ENCODE data around the gene NDUFS4.
"Not testable (repeated sequence)": the region's sequence is repeated elsewhere in the genome, so short reads cannot be mapped to it uniquely, and the experiment has no call there.

NDUFS4 gene

DNA sequence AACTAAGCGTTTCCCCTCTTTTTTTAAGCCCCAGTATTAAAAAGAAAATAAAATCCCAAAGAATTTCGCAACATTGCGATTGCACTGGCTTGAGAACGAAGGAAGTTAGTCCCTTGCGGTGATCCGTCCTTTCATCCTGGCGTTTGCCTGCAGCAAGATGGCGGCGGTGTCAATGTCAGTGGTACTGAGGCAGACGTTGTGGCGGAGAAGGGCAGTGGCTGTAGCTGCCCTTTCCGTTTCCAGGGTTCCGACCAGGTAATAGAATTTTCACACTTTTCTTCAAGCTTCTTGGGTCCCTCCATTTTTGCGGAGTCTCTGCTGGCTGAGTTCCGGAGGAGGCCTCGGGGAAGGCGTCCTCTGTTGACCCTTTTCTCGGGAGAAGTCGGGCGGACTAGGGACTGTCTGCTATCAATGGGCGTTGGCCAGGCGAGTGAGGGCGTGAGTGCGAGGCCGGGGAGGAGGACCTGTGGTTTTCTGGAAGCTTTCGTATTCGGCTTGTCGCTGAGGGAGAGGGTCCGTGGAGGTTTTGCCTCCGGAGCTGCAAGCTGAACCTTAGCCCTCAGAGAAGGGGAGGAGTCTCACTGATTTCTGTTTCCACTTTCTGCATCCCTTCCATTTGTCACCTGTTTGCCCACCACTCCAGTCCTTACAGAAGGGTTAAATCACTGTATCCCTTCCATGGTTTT is at the start of gene NDUFS4:
NDUFS4 (plus strand) TSS at position 134 of the 686 bp plus-strand sequence; CDS start at position 158, 24 bp downstream.
- peak; percentile 88 for DNase-seq (ENCODE audit: low spot score)

DNA sequence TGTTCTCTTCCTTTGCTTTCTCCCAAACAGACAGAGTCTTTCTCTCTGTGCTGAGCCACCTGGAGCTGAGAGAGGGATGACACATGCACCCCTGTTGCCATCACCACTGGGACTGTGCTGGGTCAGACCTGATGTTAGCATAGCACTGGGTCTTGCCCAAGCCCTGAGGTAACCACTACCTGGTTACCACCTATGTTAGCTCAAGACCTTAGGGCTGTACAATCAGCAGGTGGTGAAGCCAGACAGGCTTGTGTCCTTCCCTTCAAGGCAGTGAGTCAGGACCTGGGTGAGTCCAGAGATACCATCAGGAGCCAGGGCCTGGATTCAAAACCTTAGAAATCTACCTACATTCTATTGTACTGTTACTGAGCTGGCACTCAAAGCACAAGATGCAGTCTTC is 47.9 kb upstream of the NDUFS4 start:
- no peak for DNase-seq (ENCODE audit: low spot score)

DNA sequence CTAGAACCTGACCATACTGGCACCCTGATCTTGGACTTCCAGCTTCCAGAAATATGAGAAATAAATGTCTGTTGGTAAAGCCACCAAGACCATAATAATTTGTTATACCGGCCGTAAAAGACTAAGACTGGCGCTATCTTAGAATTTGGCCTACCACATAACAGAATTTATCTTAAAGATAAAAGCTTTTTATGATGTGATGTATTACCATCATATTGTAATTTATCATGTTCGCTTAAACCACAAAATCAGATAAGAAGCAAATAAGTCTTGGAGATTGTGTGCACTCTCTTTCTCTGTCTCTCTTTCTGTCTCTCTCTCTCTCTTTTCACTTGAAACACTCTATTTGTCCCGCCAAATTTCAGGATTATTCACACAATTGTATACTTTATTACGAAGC is 44.5 kb upstream of the NDUFS4 start:
- DNase-seq (ENCODE audit: low spot score), result no peak

DNA sequence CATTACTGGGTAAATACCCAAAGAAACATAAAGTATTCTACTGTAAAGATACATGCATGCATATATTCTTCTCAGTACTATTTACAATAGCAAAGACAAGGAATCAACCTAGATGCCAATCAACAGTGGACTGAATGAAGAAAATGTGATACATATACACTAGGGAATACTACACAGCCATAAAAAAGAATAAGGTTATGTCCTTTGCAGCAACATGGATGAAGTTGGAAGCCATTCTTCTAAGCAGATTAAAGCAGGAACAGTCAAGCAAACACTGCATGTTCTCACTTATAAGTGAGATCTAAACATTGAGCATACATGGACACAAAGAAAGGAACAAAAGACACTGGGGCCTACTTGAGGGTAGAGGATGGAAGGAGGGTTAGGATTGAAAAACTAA is 39.6 kb upstream of the NDUFS4 start:
- DNase-seq (ENCODE audit: low spot score), result no peak

DNA sequence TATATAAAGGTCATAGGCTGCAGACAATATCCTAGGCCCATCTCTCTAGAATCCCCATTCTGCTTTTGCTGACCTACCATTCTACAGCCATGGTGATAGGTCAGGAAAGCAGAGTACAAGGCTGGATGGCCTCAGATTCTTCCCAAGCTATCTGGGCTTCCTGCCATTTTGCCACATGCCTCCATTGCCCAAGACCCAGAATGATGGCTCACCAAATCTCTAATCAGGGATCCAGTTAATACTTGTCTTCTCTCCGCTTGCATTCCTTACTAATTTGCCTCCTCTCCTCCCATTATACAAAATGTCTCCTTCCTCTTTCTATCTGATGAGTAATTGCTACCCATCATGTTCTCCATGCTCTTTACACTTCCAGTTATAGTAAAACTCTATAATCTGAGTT is 22.7 kb upstream of the NDUFS4 start:
- no peak for DNase-seq (ENCODE audit: low spot score)

DNA sequence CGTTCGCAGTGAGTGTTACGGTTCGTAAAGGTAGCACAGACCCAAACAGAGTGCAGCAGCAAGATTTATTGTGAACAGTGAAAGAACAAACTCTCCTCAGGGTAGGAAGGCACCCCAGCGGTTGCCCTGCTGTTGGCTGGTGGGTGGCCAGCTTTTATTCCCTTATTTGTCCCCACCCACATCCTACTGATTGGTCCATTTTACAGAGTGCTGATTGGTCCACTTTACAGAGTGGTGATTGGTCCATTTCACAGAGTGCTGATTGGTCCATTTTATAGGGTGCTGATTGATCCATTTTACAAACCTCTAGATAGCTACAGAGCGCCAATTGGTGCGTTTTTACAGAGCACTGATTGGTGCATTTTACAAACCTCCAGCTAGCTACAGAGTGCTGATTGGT is 19.7 kb upstream of the NDUFS4 start:
- not testable (repeated sequence) for DNase-seq (ENCODE audit: low spot score)

DNA sequence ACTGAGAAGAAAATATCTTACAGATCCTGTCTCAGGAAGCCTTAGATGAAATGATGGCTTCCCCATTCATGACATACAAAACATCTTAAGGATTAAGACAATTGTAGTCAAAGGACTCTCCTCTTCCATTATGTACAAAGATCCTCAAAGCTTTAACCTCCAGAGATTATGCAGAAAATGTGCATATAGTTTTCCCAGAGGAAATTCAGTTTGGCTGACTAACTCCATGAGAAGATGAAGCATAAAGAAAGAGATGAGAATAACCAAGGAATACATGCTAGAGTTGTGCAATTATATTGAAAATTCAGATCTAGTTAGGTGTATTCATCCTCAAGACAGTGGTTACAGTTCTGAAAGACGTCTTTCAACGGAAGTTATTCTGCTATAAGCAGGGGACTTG is 18.6 kb upstream of the NDUFS4 start:
- DNase-seq (ENCODE audit: low spot score), result no peak

DNA sequence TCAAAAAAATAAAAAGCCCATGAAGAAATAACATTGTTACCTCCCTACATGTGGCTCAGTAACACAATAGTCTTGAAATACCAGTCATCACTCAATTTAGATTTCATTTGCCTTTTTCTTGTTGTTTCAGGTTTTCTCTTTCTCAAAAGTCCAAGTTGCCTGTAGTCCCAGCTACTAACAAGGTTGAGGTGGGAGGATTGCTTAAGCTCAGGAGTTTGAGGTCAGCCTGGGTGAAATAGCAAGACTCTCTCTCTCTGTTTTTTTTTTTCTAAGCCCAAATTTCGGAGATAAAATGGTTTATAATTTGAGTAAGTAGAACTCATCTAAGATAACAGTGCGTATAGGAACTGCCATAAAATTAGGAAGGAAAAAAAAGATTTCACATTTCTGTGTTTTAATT is 17.5 kb upstream of the NDUFS4 start:
- no peak for DNase-seq (ENCODE audit: low spot score)

DNA sequence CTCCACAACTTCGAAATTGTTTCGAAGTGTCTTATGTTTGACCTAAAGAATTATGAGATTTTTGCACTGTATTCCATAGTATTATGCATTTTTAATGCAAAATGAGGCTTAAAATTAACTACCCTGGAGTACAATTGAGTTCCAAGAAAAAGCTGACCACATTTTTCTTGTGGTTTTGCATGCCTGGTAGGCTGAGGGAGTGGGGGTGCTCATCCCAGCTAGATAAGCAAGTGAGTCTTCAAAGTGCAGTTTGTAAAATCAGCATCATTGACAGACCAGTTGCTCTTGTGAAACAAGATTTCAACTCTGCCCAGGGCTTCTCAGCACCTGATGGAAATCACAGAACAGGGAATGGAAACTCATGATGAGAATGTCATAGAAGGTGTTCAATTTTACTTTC is 17.0 kb upstream of the NDUFS4 start:
- no peak for DNase-seq (ENCODE audit: low spot score)

DNA sequence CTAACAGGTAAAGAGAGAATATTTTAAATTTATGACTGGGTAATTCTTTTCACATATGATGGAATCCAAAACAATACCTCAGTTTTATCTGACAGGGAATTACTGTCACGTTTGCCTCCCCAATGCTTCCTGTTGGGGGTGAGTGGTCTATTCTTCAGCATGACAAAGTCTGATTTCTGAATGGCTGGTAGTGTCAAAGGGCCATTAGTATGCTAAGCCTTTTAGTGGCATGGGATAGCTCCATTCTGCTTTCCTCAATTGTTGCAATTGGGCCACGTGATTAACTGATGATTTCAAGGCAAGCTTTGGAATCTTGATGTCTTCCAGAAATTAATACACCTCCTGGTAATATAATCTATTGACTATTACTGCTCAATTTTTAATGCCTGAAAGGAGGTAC is 14.7 kb upstream of the NDUFS4 start:
- no peak for DNase-seq (ENCODE audit: low spot score)

DNA sequence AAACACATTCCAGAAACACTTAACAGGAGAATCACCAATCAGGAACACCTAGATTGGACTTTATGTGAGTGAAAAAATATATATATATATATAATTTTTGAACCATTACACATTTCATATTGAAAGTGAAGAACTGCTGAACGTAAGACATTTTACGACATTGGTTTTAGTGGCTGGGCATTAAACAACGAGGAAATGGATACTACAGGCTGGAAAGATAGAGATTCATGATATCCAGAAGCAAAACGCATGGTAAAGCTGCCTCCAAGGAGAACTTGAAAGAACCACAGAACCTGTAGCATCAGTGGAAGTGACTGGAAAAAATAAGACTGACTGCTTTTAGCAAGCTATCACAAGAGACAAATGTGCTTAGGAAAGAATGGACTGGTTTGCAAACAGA is 13.2 kb upstream of the NDUFS4 start:
- DNase-seq (ENCODE audit: low spot score), result no peak

DNA sequence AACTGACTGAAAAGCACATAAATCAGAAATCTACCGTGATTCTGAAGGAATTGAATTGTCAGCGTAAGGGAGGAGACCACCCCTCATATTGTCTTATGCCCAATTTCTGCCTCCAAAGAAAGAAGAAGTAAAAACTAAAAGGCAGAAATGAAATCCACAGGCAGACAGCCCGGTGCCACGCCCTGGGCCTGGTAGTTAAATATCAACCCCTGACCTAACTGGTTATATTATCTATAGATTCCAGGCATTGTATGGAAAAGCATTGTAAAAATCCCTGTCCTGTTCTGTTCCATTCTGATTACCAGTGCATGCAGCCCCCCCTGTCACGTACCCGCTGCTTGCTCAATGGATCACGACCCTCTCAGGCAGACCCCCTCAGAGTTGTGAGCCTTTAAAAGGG is 11.9 kb upstream of the NDUFS4 start:
- DNase-seq (ENCODE audit: low spot score), result not testable (repeated sequence)

DNA sequence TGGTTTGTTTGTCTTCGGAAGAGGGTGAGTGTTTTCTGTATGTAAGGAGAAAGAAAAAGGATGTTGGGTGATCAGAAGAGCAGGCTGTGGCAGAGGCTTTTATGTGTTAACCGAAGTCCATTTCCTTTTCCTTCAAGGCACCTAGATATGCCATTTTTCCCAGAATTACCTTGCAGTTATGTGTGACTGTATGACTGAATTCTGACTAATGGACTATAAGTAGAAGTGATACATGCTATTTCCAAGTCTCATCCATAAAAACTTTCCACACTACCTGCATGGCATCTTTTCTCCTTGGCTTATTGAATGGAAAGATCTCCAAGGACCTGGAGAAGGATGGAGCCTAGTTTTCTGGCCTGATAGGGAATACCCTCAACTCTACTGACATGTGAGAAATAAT is 10.6 kb upstream of the NDUFS4 start:
- peak; percentile 45 for DNase-seq (ENCODE audit: low spot score)

DNA sequence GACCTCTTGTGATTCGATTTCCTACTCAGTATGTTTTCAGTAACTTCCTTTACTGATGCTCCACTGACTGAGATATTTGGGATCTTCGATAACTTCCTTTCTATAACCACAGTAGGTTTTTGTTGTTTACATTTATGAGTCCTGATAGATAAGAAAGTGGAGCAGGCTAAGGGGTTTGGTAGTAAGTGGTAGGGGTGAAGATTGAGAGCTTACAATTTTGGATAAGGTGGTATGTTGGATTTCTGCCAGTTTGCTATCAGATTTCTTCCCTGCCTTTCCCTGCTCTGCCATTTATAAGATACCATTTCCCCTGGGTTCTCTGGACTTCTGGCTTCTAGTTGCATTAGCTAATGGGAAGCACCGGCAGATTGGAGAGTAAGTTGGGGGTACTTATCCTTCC is 7.9 kb upstream of the NDUFS4 start:
- no peak for DNase-seq (ENCODE audit: low spot score)

DNA sequence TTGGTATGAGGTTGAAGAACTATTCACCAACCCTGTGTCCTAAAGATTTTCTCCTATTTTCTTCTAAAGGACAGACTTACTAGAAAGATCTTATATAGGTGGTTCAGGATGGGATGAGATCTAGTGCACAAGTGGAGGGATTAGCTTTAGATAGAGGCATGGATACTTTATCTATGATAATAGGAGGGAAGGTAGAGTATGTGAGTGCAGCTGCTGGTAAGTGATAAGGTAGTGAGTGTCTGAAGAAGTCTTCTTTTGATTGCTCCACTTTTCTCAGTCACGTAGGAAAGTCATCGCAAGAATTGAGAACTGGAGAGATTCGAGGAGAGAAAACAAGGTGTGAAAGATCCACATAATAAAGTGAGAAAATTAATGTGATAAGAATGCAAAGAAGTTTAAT is 6.0 kb upstream of the NDUFS4 start:
- DNase-seq (ENCODE audit: low spot score), result no peak

DNA sequence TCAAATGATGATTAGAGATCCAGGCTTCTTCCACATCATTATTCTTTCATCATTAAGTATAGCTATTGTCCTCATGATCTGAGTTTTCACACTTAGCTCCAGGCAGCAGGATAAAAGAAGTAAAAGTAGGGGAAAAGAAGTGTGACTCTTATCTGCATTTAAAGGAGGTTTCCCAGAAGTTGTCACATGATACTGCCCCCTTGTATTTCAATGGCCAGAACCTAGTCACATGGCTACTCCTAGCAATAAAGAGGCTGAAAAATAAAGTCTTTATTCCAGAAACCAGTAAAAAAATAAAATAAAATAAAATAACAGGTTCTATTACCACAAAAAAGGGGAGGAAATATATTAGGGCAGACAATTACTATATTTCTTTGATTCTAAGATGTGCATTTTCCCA is 5.3 kb upstream of the NDUFS4 start:
- no peak for DNase-seq (ENCODE audit: low spot score)

DNA sequence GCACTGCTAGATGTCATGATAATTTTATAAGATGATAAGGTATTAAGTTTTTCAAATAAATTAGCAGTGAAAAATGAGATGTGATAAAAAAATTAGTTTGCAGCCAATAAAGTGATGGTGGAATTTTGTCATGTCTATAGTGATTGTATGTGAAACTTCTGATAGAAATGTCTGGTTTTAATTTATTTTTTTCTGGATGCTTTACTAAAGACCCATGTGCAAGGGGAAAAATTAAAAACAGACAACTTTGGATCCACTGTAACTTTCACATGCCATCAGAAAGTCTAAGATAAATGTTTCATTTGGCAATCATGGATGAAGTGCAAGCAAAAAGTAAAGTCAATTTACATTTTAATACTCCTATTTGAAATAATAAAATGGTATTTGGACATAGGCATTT is 4.4 kb upstream of the NDUFS4 start:
- DNase-seq (ENCODE audit: low spot score), result no peak

DNA sequence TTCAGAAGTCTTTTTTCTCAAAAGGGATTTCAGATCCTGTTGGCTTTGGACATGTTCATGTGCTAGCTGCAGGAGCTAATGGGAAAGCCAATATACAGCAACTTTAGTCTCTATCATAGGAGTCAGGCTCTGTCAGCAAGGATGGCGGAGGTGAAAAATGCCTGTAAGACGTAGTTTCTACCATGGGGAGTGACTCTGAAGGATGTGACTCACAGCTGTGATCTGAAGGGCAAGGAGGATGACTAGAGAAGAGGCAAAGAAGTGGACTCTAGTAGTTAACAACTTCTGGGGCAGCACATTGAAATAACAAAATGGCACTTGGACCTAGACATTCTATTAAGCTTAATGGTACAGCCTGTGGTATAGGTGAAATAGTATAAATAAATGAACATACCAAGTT is 3.1 kb upstream of the NDUFS4 start:
- DNase-seq (ENCODE audit: low spot score), result peak; percentile 75

DNA sequence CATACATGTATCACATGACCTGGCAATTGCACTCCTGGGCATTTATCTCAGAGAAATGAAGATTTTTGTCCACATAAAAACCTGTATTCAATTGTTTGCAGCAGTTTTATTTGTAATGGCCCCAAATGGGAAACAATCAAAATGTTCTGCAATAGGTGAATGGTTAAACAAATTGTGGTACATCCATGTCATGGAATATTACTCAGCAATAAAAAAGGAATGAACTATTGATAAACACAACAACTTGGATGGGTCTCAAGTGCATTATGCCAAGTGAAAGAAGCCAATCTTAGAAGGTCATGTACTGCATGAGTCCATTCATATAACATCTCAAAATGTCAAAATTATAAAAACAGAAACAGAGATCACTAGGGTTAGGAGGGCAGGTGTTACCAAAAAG is 1.5 kb upstream of the NDUFS4 start:
- DNase-seq (ENCODE audit: low spot score), result no peak

DNA sequence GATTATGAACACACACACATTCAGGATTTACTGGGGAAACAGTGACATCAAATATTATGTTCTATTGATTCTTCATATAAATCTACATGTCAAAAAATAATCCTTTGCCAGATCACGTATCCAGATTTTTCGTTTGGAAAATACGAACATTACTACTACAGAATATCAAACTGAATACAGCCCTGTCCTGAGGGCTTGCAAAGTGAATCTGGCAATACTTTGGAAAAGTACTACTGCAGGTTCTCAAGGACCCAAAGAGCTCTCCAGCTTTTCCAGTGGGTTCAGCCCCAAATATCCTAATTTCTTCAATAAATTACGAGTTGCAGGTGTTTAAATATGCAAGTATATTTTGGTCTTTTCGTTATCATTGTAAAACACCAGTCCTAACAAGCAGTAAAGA is 411 bp upstream of the NDUFS4 start:
- peak; percentile 3 for DNase-seq (ENCODE audit: low spot score)

DNA sequence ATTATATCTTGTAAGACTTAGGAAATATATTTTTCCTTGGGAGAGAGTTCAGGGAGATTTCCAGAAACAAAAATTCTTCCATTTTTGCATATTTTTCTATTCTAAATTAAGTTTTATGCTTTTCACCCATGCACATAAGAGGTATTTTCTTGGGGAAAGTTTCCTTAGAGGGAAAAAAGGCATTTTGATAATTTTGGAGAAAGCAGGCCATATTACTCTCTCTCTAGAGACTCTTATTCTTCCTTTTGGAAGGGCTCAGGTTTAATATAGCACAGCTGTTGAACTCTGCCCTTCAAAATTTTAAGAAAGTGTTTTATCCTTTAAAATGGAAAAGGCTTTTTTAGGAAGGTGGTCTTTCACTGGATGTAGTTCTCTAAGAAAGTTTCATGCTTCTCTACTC is 8.0 kb downstream of the NDUFS4 start:
- no peak for DNase-seq (ENCODE audit: low spot score)

DNA sequence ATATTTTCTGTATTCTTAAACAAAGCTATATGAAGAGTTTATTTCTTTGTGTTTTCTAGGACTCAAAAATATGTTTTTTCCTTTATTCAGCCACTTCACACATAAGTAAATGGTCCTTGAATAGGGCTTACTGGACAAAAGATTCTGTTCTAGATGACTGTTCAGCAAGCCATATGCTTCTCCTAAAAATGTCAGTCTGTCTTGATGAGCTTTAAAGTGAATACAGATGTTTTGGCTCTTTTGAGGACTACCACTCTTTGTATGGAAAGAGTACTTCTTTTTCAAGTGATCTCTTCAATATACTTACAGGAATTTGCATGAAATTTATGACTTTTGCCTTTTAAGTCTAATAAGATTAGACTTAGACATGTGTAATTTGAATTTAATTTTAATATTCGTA is 8.4 kb downstream of the NDUFS4 start:
- DNase-seq (ENCODE audit: low spot score), result no peak

DNA sequence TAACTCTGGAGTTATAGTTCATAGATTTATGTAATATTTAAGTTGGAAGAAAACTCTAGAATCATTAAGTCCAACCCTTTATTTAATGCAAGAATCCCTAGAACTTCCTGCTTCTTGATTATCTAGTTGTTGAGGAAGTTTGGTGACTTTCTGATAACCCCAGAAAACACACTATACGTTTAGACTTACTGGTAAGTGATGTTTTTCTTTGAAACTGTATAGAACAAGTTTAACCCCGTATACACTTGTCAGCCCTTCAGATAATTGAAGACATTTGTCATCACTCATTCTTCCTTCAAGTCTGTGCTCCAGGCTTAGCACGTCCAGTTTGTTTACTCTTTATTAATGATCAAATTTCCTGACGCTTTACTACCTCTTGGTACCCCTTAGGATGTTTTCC is 9.0 kb downstream of the NDUFS4 start:
- DNase-seq (ENCODE audit: low spot score), result no peak

DNA sequence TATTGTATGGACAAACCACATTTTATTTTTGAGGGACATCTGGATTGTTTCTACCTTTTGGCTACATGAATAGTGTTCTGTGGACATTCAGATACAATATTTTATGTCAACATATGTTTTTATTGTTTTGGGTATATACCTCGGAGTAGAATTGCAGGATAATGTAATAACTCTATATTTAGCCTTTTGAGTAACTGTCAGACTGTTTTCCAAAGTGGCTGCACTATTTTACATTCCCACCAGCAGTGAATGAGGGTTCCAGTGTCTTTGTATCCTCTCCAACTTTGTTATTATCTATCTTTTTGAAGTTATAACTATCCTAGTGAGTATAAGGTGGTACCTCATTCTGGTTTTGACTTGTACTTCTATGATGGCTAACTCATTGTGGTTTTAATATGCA is 11.0 kb downstream of the NDUFS4 start:
- no peak for DNase-seq (ENCODE audit: low spot score)

DNA sequence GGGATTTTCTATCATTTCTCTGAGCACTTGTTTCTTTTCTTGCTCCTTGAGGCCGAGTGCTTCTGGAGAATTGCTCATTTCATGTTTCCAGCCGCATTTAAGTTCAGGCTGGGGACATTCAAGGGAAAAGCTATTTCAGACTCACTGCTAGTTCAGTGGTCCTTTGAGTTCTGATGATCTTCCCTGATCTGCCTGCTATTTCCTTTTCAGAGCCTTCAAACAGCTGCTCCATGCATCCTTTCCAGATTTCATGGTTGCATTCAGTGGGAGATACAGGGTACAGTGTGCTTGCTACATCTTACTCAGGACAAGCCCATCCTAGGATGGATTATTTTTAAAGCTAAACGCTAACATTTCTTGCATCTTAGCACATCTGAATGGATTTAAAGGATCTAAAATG is 14.7 kb downstream of the NDUFS4 start:
- no peak for DNase-seq (ENCODE audit: low spot score)

All from RKO (cell line).